ENCODE data around the gene SMG6. TPM values are rescaled to one million over a fixed set of nuclear protein-coding genes. Genes with fewer than 3 reads are reported as not detected.
A peak's percentile ranks its signal among the peaks of the same experiment; 100 is the strongest.

The SMG6 gene
- total RNA-seq, 2 experiments from 2014 or later = 39.3 to 39.7 TPM

GRCh38 chr17:2214929-2215615, 88.5 kb downstream of the SMG6 start:
- Histone ChIP-seq H3K4me3 (ENCODE audit: low read length) (peak overlapping the region; percentile 37), H3K27me3 (ENCODE audit: control insufficient read depth in 1 of 2, insufficient read depth in 2 of 2, low read length in 2 of 2) (no peaks in the 10 kb centered on the region), H3K27ac (ENCODE audit: low read depth in 1 of 2, low read length in 2 of 2) (peak overlapping the region; percentile 81 to 83), H3K9me3 (ENCODE audit: control insufficient read depth in 1 of 2, insufficient read depth in 1 of 2, low read length in 2 of 2) (no peaks in the 10 kb centered on the region), H3K36me3 (ENCODE audit: insufficient read depth, low read length) (peaks cover 3% of the 10 kb centered on the region), H3K4me1 (ENCODE audit: insufficient read depth, low read length) (peaks cover 44% of the 10 kb centered on the region)
- H3K27ac Mint-ChIP-seq = peak overlapping the region; percentile 95
- TF ChIP-seq, protein P1, sequence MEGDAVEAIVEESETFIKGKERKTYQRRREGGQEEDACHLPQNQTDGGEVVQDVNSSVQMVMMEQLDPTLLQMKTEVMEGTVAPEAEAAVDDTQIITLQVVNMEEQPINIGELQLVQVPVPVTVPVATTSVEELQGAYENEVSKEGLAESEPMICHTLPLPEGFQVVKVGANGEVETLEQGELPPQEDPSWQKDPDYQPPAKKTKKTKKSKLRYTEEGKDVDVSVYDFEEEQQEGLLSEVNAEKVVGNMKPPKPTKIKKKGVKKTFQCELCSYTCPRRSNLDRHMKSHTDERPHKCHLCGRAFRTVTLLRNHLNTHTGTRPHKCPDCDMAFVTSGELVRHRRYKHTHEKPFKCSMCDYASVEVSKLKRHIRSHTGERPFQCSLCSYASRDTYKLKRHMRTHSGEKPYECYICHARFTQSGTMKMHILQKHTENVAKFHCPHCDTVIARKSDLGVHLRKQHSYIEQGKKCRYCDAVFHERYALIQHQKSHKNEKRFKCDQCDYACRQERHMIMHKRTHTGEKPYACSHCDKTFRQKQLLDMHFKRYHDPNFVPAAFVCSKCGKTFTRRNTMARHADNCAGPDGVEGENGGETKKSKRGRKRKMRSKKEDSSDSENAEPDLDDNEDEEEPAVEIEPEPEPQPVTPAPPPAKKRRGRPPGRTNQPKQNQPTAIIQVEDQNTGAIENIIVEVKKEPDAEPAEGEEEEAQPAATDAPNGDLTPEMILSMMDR (IDR thresholded peaks at IDR 0.05) = no peak
- H3K9me3 Mint-ChIP-seq = no peaks in the 10 kb centered on the region
- peaks cover 20% of the 10 kb centered on the region for H3K36me3 Mint-ChIP-seq (ENCODE audit: low read depth)
- H3K4me3 Mint-ChIP-seq = peak overlapping the region; percentile 68
- ChIA-PET CTCF (interaction anchor here (0.8 to 2.5 kb wide), 4 partner anchors 8 to 160 kb away, joined by 4 to 7 read pairs (median 5); partner anchors contain the start of gene HIC1), POLR2A (interaction anchor here (0.9 to 2.8 kb wide), 8 partner anchors 12 to 160 kb away, joined by 4 to 12 read pairs (median 8); partner anchors contain the start of genes HIC1, SMG6 and SRR)
- ATAC-seq (ENCODE audit: poor library complexity) (no peak), DNase-seq (peak in 4 of 14 experiments; percentile 14 to 36 (median 30))
- H3K27me3 Mint-ChIP-seq = no peaks in the 10 kb centered on the region
- H3K4me1 Mint-ChIP-seq (ENCODE audit: low read depth) = peaks cover 65% of the 10 kb centered on the region
- intact Hi-C loops (cut with DNase I, micrococcal nuclease) = loop anchor here in 1 of 2 experiments (2.0 to 10.0 kb wide), 2 partner anchors 30 to 160 kb away; partner anchors contain the start of gene HIC1

- TF ChIP-seq, protein P1 (IDR thresholded peaks at IDR 0.05) = no peak
- Histone ChIP-seq H3K36me3 (ENCODE audit: insufficient read depth, low read length) (peaks cover 8% of the 10 kb centered on the region), H3K27ac (ENCODE audit: low read depth in 1 of 2, low read length in 2 of 2) (peak overlapping the region; percentile 81 to 83), H3K4me3 (ENCODE audit: low read length) (no peak overlapping the region), H3K4me1 (ENCODE audit: insufficient read depth, low read length) (peaks cover 48% of the 10 kb centered on the region), H3K9me3 (ENCODE audit: control insufficient read depth in 1 of 2, insufficient read depth in 1 of 2, low read length in 2 of 2) (no peaks in the 10 kb centered on the region), H3K27me3 (ENCODE audit: control insufficient read depth in 1 of 2, insufficient read depth in 2 of 2, low read length in 2 of 2) (no peaks in the 10 kb centered on the region)
- ATAC-seq (ENCODE audit: poor library complexity) (no peak), DNase-seq (peak in 2 of 14 experiments; percentile 21 to 25)
- Mint-ChIP-seq H3K4me3 (peak overlapping the region; percentile 69), H3K27me3 (no peaks in the 10 kb centered on the region), H3K4me1 (ENCODE audit: low read depth) (peaks cover 65% of the 10 kb centered on the region), H3K36me3 (ENCODE audit: low read depth) (peaks cover 20% of the 10 kb centered on the region), H3K27ac (peak overlapping the region; percentile 95), H3K9me3 (no peaks in the 10 kb centered on the region)
- ChIA-PET CTCF (interaction anchor here (0.9 to 2.5 kb wide), 4 partner anchors 9 to 159 kb away, joined by 3 to 8 read pairs (median 5); partner anchors contain the start of gene HIC1), POLR2A (interaction anchor here (0.6 to 2.8 kb wide), 7 partner anchors 11 to 751 kb away, joined by 3 to 10 read pairs (median 4); partner anchors contain the start of gene HIC1)
- intact Hi-C loops (cut with DNase I, micrococcal nuclease) = loop anchor here in 1 of 2 experiments (2.0 to 10.0 kb wide), 2 partner anchors 31 to 159 kb away; partner anchors contain the start of gene HIC1
Observed at GRCh38 chr17:2214047-2214928, 89.3 kb downstream of the SMG6 start.

Data from CD4-positive, alpha-beta T cell (primary cell).